ENCODE data around the gene KRTAP21-2. TPM values are rescaled to one million over a fixed set of nuclear protein-coding genes. Genes with fewer than 3 reads are reported as not detected.

The KRTAP21-2 gene
- total RNA-seq, 1 experiment from 2014 or later, result not detected

Other genes with a start within 250 kb of the KRTAP21-2 start
- not detected for gene KRTAP19-5, start 245.1 kb downstream of the KRTAP21-2 start, total RNA-seq (2021; ENCODE audit: unreplicated experiment)
- gene KRTAP19-6, start 205.4 kb downstream of the KRTAP21-2 start, total RNA-seq (2021; ENCODE audit: unreplicated experiment), result not detected
- not detected for gene KRTAP19-7, start 185.9 kb downstream of the KRTAP21-2 start, total RNA-seq (2021; ENCODE audit: unreplicated experiment)
- gene KRTAP22-2, start 156.9 kb downstream of the KRTAP21-2 start, total RNA-seq (2021; ENCODE audit: unreplicated experiment), result not detected
- gene KRTAP6-3, start 154.8 kb downstream of the KRTAP21-2 start, total RNA-seq (2021; ENCODE audit: unreplicated experiment), result not detected
- gene KRTAP6-2, start 148.4 kb downstream of the KRTAP21-2 start, total RNA-seq (2021; ENCODE audit: unreplicated experiment), result not detected
- not detected for gene KRTAP22-1, start 146.2 kb downstream of the KRTAP21-2 start, total RNA-seq (2021; ENCODE audit: unreplicated experiment)
- gene KRTAP6-1, start 133.3 kb downstream of the KRTAP21-2 start, total RNA-seq (2021; ENCODE audit: unreplicated experiment), result not detected
- not detected for gene KRTAP20-1, start 130.8 kb downstream of the KRTAP21-2 start, total RNA-seq (2021; ENCODE audit: unreplicated experiment)
- gene KRTAP20-4, start 126.6 kb downstream of the KRTAP21-2 start, total RNA-seq (2021; ENCODE audit: unreplicated experiment), result not detected
- gene KRTAP20-2, start 112.1 kb downstream of the KRTAP21-2 start, total RNA-seq (2021; ENCODE audit: unreplicated experiment), result not detected
- gene KRTAP20-3, start 104.4 kb downstream of the KRTAP21-2 start, total RNA-seq (2021; ENCODE audit: unreplicated experiment), result not detected
- gene KRTAP21-3, start 28.5 kb downstream of the KRTAP21-2 start, total RNA-seq (2021; ENCODE audit: unreplicated experiment), result not detected
- gene KRTAP21-1, start 8.2 kb upstream of the KRTAP21-2 start, total RNA-seq (2021; ENCODE audit: unreplicated experiment), result not detected
- gene KRTAP8-1, start 66.0 kb upstream of the KRTAP21-2 start, total RNA-seq (2021; ENCODE audit: unreplicated experiment), result not detected
- gene KRTAP7-1, start 82.5 kb upstream of the KRTAP21-2 start, total RNA-seq (2021; ENCODE audit: unreplicated experiment), result not detected
- not detected for gene KRTAP11-1, start 134.3 kb upstream of the KRTAP21-2 start, total RNA-seq (2021; ENCODE audit: unreplicated experiment)

Measured in HCT116 (cell line).